Thyroid gland (tissue), 4 donors: ENCODE data around the gene SLC35F6. TPM values are rescaled to one million over a fixed set of nuclear protein-coding genes. Genes with fewer than 3 reads are reported as not detected.

Experiments
- DNase-seq, 2 donors: peaks; one replicate each; pipeline ENCODE4 v3.0.0-alpha.2; 2019
- H3K27ac ChIP-seq, 3 donors: fragments of 200-600 bp; sonication (generic); 1 replicate in 2 of 3; 2 replicates in 1 of 3; pipeline ENCODE4 v1.5.1; 2016 to 2019; ENCODE audit warnings: mild to moderate bottlenecking in 1 of 3, moderate library complexity in 1 of 3
- H3K27me3 ChIP-seq: fragments of 200-600 bp; sonication (generic); one replicate; pipeline ENCODE4 v1.5.1; 2019
- H3K36me3 ChIP-seq, 2 donors: fragments of 200-600 bp; sonication (generic); one replicate each; pipeline ENCODE4 v1.5.1; 2016 to 2019
- H3K4me1 ChIP-seq, 2 donors: fragments of 200-600 bp; sonication (generic); one replicate each; pipeline ENCODE4 v1.5.1; 2017 to 2019
- H3K4me3 ChIP-seq, 3 donors: fragments of 200-600 bp; sonication (generic); replicated peaks in 1 of 3; 1 replicate in 2 of 3; 2 replicates in 1 of 3; pipeline ENCODE4 v1.5.1; 2016; ENCODE audit warnings: mild to moderate bottlenecking in 1 of 3
- H3K9me3 ChIP-seq: fragments of 200-600 bp; sonication (generic); one replicate; pipeline ENCODE4 v1.5.1; 2017
- POLR2A ChIP-seq, 2 donors: fragments of 450-650 bp; IDR thresholded peaks; one replicate each; pipeline ENCODE4 v1.6.1; 2017; ENCODE audit warnings: antibody characterized with exemption in 2 of 2, mild to moderate bottlenecking in 2 of 2, moderate library complexity in 1 of 2
- WGBS, 2 donors: methylation state at CpG; one replicate each; pipeline ENCODE4 v1.1.5; 2017; 5-methylcytosine and 5-hydroxymethylcytosine counted together
- intact Hi-C: fragments of 100-400 bp; cut with DNase I; formaldehyde crosslinking; loops from one replicate; pipeline ENCODE4 v1.15.1; 2023
- total RNA-seq, 4 donors: library from RNA; depleted of rRNA; stranded (reverse); fragments of >200 nt; gene quantifications; one replicate each; pipeline ENCODE4 v1.2.3, GENCODE V29; 2016
- TF ChIP-seq, protein P1 (sequence below), 6 experiments: fragments of 200-600 bp in 3 of 6; fragments of 450-650 bp in 3 of 6; sonication (generic) in 3 of 6; IDR thresholded peaks; one replicate each; pipeline ENCODE4 v1.5.1; 2016 to 2019; ENCODE audit warnings: antibody characterized with exemption in 6 of 6, mild to moderate bottlenecking in 2 of 6, inconsistent platforms in 1 of 6, moderate library complexity in 1 of 6

Gene SLC35F6
- total RNA-seq, 4 donors from 2014 or later: 73.1 to 91.2 (median 80.7) TPM

DNA sequence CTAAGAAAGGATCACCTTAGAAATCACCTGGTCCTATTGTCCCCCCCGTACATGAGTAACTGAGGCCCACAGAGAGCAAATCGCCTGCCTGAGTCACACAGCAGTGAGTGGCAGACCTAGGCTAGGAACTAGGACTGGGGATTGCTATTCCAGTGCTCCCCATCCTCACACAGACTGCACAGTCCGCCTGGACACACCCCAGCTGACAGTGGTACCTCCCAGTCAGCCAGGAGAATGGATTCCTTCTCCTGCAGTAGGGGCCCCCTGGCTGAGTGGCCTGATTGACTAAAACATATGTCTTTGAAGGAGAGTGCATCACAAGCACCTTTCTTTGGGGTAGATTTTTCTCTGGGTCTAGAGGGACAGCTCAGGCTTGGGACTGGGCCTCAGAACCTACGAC is 32.4 kb upstream of the SLC35F6 start:
- Histone ChIP-seq H3K27ac (no peak overlapping the region), H3K9me3 (no peaks in the 10 kb centered on the region), H3K27me3 (no peaks in the 10 kb centered on the region), H3K36me3 (no peaks in the 10 kb centered on the region), H3K4me3 (no peak overlapping the region), H3K4me1 (peaks cover 8 to 10% of the 10 kb centered on the region in 2 donors)
- DNase-seq: no peak
- no peak for TF ChIP-seq POLR2A (IDR thresholded peaks at IDR 0.05)
- TF ChIP-seq, protein P1, sequence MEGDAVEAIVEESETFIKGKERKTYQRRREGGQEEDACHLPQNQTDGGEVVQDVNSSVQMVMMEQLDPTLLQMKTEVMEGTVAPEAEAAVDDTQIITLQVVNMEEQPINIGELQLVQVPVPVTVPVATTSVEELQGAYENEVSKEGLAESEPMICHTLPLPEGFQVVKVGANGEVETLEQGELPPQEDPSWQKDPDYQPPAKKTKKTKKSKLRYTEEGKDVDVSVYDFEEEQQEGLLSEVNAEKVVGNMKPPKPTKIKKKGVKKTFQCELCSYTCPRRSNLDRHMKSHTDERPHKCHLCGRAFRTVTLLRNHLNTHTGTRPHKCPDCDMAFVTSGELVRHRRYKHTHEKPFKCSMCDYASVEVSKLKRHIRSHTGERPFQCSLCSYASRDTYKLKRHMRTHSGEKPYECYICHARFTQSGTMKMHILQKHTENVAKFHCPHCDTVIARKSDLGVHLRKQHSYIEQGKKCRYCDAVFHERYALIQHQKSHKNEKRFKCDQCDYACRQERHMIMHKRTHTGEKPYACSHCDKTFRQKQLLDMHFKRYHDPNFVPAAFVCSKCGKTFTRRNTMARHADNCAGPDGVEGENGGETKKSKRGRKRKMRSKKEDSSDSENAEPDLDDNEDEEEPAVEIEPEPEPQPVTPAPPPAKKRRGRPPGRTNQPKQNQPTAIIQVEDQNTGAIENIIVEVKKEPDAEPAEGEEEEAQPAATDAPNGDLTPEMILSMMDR (IDR thresholded peaks at IDR 0.05): no peak
- WGBS, 2 donors: 91 to 100% methylated on average over 3 to 4 of the region's 4 CpGs
- intact Hi-C loops: no loop called here

DNA sequence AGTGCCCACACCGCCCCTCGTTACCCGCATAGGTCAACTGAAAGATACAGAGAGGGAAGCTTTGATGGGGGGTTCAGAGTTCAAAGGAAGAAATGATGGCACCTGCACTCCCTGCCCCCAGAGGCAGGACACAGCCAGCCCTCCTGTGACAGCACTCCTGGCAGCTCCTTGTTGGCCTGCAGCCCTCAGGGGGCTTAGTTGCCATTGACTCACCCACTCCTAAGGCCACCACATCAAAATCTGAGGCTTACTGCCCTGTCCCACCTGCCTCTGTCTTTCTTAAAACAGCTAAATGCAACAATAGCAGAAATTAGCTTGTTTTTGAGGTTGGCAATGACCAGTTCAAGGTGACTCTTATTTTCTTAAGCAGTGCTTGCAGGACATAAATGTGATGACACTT is 31.6 kb upstream of the SLC35F6 start:
- no peak overlapping the region for H3K4me3 ChIP-seq
- intact Hi-C loops: no loop called here
- peaks cover 8 to 10% of the 10 kb centered on the region in 2 donors for H3K4me1 ChIP-seq
- H3K27ac ChIP-seq: no peak overlapping the region
- no peaks in the 10 kb centered on the region for H3K9me3 ChIP-seq
- TF ChIP-seq, protein P1 (IDR thresholded peaks at IDR 0.05): no peak
- no peak for TF ChIP-seq POLR2A (IDR thresholded peaks at IDR 0.05)
- 91 to 98% methylated on average over 3 of the region's 3 CpGs for WGBS, 2 donors
- H3K27me3 ChIP-seq: no peaks in the 10 kb centered on the region
- no peaks in the 10 kb centered on the region for H3K36me3 ChIP-seq
- no peak for DNase-seq

DNA sequence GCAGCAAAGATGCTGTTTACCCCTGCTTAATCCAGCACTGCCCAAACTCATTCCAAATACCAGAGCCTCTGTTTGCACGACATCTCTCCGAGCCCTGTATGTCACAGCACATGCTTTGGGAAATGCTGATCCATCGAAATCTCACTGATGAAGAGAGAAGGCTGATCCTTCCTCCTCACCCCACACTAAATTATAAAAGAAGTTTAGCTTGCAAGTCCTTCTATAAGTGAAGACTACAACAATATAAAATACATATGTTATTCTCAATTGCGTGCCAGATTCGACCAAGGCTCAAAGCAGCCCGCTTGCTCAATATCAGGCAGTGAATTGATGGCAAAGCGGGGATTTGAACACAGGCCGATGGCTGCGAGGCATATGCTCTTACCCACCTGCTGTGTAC is 30.7 kb upstream of the SLC35F6 start:
- intact Hi-C loops: no loop called here

DNA sequence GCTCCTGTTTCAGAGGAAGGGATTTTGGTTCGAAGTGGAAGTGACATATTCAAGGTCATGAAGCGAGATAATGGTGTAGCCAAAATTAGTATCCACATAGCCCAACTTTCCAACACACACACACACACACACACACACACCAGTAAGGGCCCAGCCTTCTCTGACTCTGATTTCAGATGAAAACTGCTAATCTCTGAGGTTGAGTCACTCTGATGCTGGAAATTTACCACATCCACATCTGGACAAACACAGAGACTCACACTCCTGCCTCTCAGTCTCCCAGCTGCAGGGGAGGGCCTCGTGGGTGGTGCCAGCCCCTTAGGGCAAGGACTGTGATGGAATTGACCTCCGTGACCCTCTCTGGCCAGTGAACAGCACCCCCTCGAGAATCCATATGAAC is 29.0 kb upstream of the SLC35F6 start:
- no peak for DNase-seq
- H3K36me3 ChIP-seq: no peaks in the 10 kb centered on the region
- no peak overlapping the region for H3K27ac ChIP-seq
- no peaks in the 10 kb centered on the region for H3K9me3 ChIP-seq
- 75 to 100% methylated on average over 2 of the region's 5 CpGs for WGBS, 2 donors
- H3K27me3 ChIP-seq: no peaks in the 10 kb centered on the region
- intact Hi-C loops: no loop called here
- peaks cover 8 to 10% of the 10 kb centered on the region in 2 donors for H3K4me1 ChIP-seq
- no peak overlapping the region for H3K4me3 ChIP-seq
- TF ChIP-seq POLR2A (IDR thresholded peaks at IDR 0.05): no peak

More for the DNA sequence above, 30.7 kb upstream of the SLC35F6 start:
- H3K4me3 ChIP-seq: no peak overlapping the region
- no peak overlapping the region for H3K27ac ChIP-seq
- no peaks in the 10 kb centered on the region for H3K27me3 ChIP-seq
- DNase-seq: no peak
- H3K36me3 ChIP-seq: no peaks in the 10 kb centered on the region
- no peak for TF ChIP-seq POLR2A (IDR thresholded peaks at IDR 0.05)
- TF ChIP-seq, protein P1 (IDR thresholded peaks at IDR 0.05): no peak
- WGBS, 2 donors: 91 to 95% methylated on average over 9 of the region's 9 CpGs
- no peaks in the 10 kb centered on the region for H3K9me3 ChIP-seq
- H3K4me1 ChIP-seq: peaks cover 8 to 10% of the 10 kb centered on the region in 2 donors

DNA sequence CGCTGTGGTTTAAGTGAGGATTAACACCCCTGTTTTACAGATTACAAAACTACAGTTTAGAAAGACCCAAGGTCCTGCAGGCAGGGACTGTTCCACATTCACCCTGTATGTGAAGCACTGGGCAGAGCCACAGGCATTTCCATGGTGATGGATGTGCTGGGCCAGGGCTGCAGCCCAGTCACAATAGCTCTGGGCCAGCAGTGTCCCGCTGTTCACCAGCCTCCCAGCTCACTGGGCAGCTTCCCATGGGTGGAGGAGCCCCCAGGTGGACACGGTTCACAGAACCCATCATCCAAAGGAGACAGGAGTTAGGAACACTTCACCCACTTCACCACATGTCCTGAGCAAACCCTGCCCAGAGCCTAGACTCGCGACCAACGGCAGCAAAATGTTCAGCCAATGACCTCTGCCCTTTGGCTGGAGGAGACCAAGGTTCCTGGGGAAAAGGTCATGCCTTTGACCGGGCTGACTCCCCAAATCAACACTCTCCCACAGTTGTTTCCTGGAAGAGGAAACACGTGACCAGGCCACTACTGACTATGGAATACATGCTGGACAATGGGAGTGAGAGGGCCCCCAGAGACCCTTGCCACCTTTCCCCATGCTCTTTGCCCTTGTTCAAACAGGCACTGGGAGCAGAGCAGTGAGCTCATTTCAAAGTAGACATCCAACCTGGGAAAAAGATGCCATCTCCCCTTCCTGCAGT is 28.0 kb upstream of the SLC35F6 start:
- WGBS, 2 donors: 34 to 42% methylated on average over 6 to 8 of the region's 8 CpGs
- peak; percentile 51 to 53 for DNase-seq
- Histone ChIP-seq H3K4me1 (peaks cover 8 to 10% of the 10 kb centered on the region in 2 donors), H3K4me3 (no peak overlapping the region), H3K9me3 (no peaks in the 10 kb centered on the region), H3K27me3 (no peaks in the 10 kb centered on the region), H3K27ac (peak overlapping the region in 2 of 3 donors; percentile 1 to 33), H3K36me3 (no peaks in the 10 kb centered on the region)
- intact Hi-C loops: no loop called here
- TF ChIP-seq, protein P1 (IDR thresholded peaks at IDR 0.05): no peak
- no peak for TF ChIP-seq POLR2A (IDR thresholded peaks at IDR 0.05)
